ENCODE measurements around the gene PSMG4.

DNA sequence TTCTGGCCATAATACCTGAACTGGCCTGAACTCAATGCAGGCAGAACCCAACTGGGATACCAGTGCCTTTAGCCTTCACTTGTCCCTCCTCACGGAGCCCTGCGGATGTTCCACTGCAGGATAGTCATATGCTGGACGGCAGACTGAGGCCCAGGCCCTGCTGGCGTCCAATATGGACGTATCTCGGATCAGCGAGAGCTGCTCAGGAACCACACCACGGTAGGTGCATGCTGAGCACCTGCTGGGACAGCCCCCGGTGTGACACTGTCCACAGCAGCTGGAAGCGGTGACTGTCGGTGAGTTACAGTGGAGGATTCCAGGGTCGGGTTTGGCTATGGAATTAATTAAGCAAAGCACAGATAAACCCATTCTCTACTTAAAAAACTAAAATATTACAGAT, 48.7 kb downstream of the PSMG4 start:
- TF ChIP-seq, protein P1, sequence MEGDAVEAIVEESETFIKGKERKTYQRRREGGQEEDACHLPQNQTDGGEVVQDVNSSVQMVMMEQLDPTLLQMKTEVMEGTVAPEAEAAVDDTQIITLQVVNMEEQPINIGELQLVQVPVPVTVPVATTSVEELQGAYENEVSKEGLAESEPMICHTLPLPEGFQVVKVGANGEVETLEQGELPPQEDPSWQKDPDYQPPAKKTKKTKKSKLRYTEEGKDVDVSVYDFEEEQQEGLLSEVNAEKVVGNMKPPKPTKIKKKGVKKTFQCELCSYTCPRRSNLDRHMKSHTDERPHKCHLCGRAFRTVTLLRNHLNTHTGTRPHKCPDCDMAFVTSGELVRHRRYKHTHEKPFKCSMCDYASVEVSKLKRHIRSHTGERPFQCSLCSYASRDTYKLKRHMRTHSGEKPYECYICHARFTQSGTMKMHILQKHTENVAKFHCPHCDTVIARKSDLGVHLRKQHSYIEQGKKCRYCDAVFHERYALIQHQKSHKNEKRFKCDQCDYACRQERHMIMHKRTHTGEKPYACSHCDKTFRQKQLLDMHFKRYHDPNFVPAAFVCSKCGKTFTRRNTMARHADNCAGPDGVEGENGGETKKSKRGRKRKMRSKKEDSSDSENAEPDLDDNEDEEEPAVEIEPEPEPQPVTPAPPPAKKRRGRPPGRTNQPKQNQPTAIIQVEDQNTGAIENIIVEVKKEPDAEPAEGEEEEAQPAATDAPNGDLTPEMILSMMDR (IDR thresholded peaks at IDR 0.05; ENCODE audit: low read depth, low read length): no peak
- TF ChIP-seq EZH2phosphoT487 (IDR thresholded peaks at IDR 0.05; ENCODE audit: low read depth): no peak

Data from OCI-LY3 (cell line).